GM13976 (cell line): ENCODE results near the gene PDIA5.

Source experiments
- DNase-seq: peaks from one replicate; pipeline ENCODE4 v3.0.0; 2012; ENCODE audit warnings: low spot score
- in situ Hi-C: fragments of 300-500 bp; cut with MboI; formaldehyde crosslinking; loops from one replicate; pipeline ENCODE4 v1.12.0; 2022; ENCODE audit warnings: low sequenced_read_pairs, mixed read lengths, inconsistent platforms; ENCODE audit not compliant: unreplicated experiment
- TF ChIP-seq, protein P1 (sequence below): IDR thresholded peaks from 2 replicates; pipeline ENCODE4 v1.5.1; 2012; ENCODE audit warnings: borderline replicate concordance, mild to moderate bottlenecking; ENCODE audit not compliant: insufficient read depth; ENCODE audit errors: extremely low read depth, missing control alignments, control extremely low read depth

PDIA5 gene

GRCh38 chr3:123113889-123114450, 47.1 kb downstream of the PDIA5 start:
- in situ Hi-C loops: no loop called here
- no peak for DNase-seq
- TF ChIP-seq, protein P1, sequence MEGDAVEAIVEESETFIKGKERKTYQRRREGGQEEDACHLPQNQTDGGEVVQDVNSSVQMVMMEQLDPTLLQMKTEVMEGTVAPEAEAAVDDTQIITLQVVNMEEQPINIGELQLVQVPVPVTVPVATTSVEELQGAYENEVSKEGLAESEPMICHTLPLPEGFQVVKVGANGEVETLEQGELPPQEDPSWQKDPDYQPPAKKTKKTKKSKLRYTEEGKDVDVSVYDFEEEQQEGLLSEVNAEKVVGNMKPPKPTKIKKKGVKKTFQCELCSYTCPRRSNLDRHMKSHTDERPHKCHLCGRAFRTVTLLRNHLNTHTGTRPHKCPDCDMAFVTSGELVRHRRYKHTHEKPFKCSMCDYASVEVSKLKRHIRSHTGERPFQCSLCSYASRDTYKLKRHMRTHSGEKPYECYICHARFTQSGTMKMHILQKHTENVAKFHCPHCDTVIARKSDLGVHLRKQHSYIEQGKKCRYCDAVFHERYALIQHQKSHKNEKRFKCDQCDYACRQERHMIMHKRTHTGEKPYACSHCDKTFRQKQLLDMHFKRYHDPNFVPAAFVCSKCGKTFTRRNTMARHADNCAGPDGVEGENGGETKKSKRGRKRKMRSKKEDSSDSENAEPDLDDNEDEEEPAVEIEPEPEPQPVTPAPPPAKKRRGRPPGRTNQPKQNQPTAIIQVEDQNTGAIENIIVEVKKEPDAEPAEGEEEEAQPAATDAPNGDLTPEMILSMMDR: no peak

- TF ChIP-seq, protein P1: no peak
Observed at GRCh38 chr3:123116116-123116515, 49.3 kb downstream of the PDIA5 start.

GRCh38 chr3:123119388-123119787, 52.6 kb downstream of the PDIA5 start:
- DNase-seq: no peak
- in situ Hi-C loops: no loop called here

More at GRCh38 chr3:123116116-123116515, 49.3 kb downstream of the PDIA5 start:
- in situ Hi-C loops: no loop called here
- no peak for DNase-seq

DNA sequence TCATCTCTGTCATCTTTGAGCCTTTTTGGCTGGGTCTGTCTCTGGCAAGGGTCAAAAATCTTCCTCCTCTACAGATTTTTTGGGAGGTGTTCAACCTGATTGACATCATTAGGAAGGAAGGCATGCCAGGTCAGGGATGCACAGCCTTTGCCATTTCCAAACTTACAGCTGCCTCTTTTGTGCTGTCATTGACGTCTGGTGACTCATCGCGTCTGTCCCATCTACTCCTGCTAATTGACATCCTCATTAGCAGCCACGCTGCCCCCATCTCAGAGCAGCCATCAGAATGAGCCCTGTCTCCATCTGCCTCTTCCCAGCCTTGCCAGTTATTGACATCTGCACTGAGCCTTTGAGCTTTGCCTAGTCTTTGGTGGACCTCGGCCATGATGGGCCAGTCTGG, 53.0 kb downstream of the PDIA5 start:
- in situ Hi-C loops: no loop called here
- TF ChIP-seq, protein P1: no peak
- no peak for DNase-seq

More at GRCh38 chr3:123119388-123119787, 52.6 kb downstream of the PDIA5 start:
- TF ChIP-seq, protein P1: no peak

GRCh38 chr3:123120573-123120972, 53.7 kb downstream of the PDIA5 start:
- in situ Hi-C loops: no loop called here
- DNase-seq: no peak
- TF ChIP-seq, protein P1: no peak

- no peak for DNase-seq
- in situ Hi-C loops: no loop called here
- TF ChIP-seq, protein P1: no peak
Observed at GRCh38 chr3:123122057-123122456, 55.2 kb downstream of the PDIA5 start.
